Kidney (tissue), 14 donors: ENCODE measurements around the gene CCDC83. TPM values are rescaled to one million over a fixed set of nuclear protein-coding genes. Genes with fewer than 3 reads are reported as not detected.

Experiments used
- DNase-seq, 5 donors: peaks; one replicate each; pipeline ENCODE4 v3.0.0-alpha.2; 2013 to 2020
- FAIRE-seq: peaks from 2 replicates; lab custom pipeline; 2012; peaks lifted over from hg19 to GRCh38; lab: Jason Lieb, UNC
- H3K27ac ChIP-seq, 2 donors: one replicate each; pipeline ENCODE4 v1.7.0; 2013; ENCODE audit warnings: low read depth in 2 of 2, low read length in 2 of 2, inconsistent platforms in 1 of 2
- H3K27me3 ChIP-seq: one replicate; pipeline ENCODE4 v1.7.1; 2013; ENCODE audit warnings: low read length, inconsistent platforms; ENCODE audit not compliant: control insufficient read depth, insufficient read depth
- H3K36me3 ChIP-seq, 3 donors: one replicate each; pipeline versions ENCODE4 v1.7.0 to v1.7.1; 2013; ENCODE audit warnings: low read length in 3 of 3, control low read depth in 1 of 3, inconsistent platforms in 1 of 3; ENCODE audit not compliant: insufficient read depth in 3 of 3, control insufficient read depth in 2 of 3
- H3K4me1 ChIP-seq, 3 donors: one replicate each; pipeline versions ENCODE4 v1.7.0 to v1.7.1; 2013; ENCODE audit warnings: low read length in 3 of 3, inconsistent platforms in 1 of 3, low read depth in 1 of 3; ENCODE audit not compliant: control insufficient read depth in 2 of 3, insufficient read depth in 2 of 3
- H3K4me3 ChIP-seq, 3 donors: one replicate each; pipeline versions ENCODE4 v1.7.0 to v1.8.1; 2013; ENCODE audit warnings: low read length in 3 of 3, control low read depth in 1 of 3, inconsistent platforms in 1 of 3
- H3K9ac ChIP-seq, 3 donors: one replicate each; pipeline versions ENCODE4 v1.7.0 to v1.7.1; 2013; ENCODE audit warnings: low read length in 3 of 3, control low read depth in 1 of 3, inconsistent platforms in 1 of 3
- H3K9me3 ChIP-seq, 3 donors: one replicate each; pipeline versions ENCODE4 v1.7.0 to v1.7.1; 2013; ENCODE audit warnings: low read length in 3 of 3, control low read depth in 1 of 3, inconsistent platforms in 1 of 3; ENCODE audit not compliant: control insufficient read depth in 2 of 3, insufficient read depth in 1 of 3
- CTCF ChIP-seq: IDR thresholded peaks from 3 replicates; pipeline ENCODE4 v1.5.1; 2012; ENCODE audit warnings: mild to moderate bottlenecking, moderate library complexity, borderline replicate concordance; ENCODE audit not compliant: insufficient read depth; ENCODE audit errors: extremely low read depth
- intact Hi-C: fragments of 100-400 bp; cut with DNase I; formaldehyde crosslinking; loops from one replicate; pipeline ENCODE4 v1.11.1; 2022
- polyA plus RNA-seq: library from polyadenylated mRNA; stranded (reverse); fragments of 350-450 nt; fragmentation: Illumina TruSeq; extraction: RNeasy Lipid Tissue Mini Kit (QIAGEN cat#74804); gene quantifications from one replicate; pipeline ENCODE4 v1.2.3, GENCODE V29; 2014; ENCODE audit warnings: low read depth, low replicate concordance; ENCODE audit not compliant: insufficient read depth
- total RNA-seq: library from RNA; stranded (reverse); fragmentation: NEBNext Ultra II Directional; extraction: Animal tissue kit (Norgen Biotek cat#: 25700); gene quantifications from one replicate; pipeline ENCODE4 v1.2.1, GENCODE V29; 2021
- donor health status: control.
- donor health status: control.
- donor health status: control.
- donor health status: control.
- donor health status: control.
- donor health status: DM: yes; HTN: yes; CAD: no.
- donor health status: Normal renal cell carcinoma (clear cell type).

CCDC83 gene
- total and polyA plus RNA-seq, 2 donors from 2014 or later, result not detected

- no peak overlapping the region for H3K4me3 ChIP-seq
- TF ChIP-seq CTCF, result no peak
- no peaks in the 10 kb centered on the region for H3K27me3 ChIP-seq
- H3K9ac ChIP-seq, result no peak overlapping the region
- H3K4me1 ChIP-seq, result peaks cover 0 to 6% (median 0%) of the 10 kb centered on the region in 3 donors
- intact Hi-C loops, result no loop called here
- H3K27ac ChIP-seq, result no peak overlapping the region
- no peaks in the 10 kb centered on the region for H3K36me3 ChIP-seq
- DNase-seq, result no peak
- no peak for FAIRE-seq
- no peaks in the 10 kb centered on the region for H3K9me3 ChIP-seq
Observed at GRCh38 chr11:85815186-85815931, 39.8 kb upstream of the CCDC83 start.

- TF ChIP-seq CTCF, result no peak
- H3K27me3 ChIP-seq, result no peaks in the 10 kb centered on the region
- H3K4me3 ChIP-seq, result no peak overlapping the region
- intact Hi-C loops, result no loop called here
- DNase-seq (no peak), FAIRE-seq (no peak)
- H3K9ac ChIP-seq, result no peak overlapping the region
- H3K4me1 ChIP-seq, result no peaks in the 10 kb centered on the region
- no peak overlapping the region for H3K27ac ChIP-seq
- H3K9me3 ChIP-seq, result no peaks in the 10 kb centered on the region
- H3K36me3 ChIP-seq, result no peaks in the 10 kb centered on the region
Observed at GRCh38 chr11:85819441-85819840, 35.7 kb upstream of the CCDC83 start.

- intact Hi-C loops, result no loop called here
- FAIRE-seq (no peak), DNase-seq (no peak)
- Histone ChIP-seq H3K9ac (no peak overlapping the region), H3K9me3 (no peaks in the 10 kb centered on the region), H3K27ac (no peak overlapping the region), H3K36me3 (no peaks in the 10 kb centered on the region), H3K4me1 (peaks cover 0 to 8% (median 3%) of the 10 kb centered on the region in 3 donors), H3K27me3 (no peaks in the 10 kb centered on the region), H3K4me3 (no peak overlapping the region)
- TF ChIP-seq CTCF, result no peak
Observed at GRCh38 chr11:85821636-85822035, 33.5 kb upstream of the CCDC83 start.
